Osteoblast (primary cell): Measurements from ENCODE around the gene REG3G. TPM values are rescaled to one million over a fixed set of nuclear protein-coding genes. Genes with fewer than 3 reads are reported as not detected.

Experiments used
- DNase-seq: peaks from one replicate; pipeline ENCODE4 v3.0.0; 2011; ENCODE audit warnings: low spot score, mixed read lengths; ENCODE audit not compliant: insufficient read length; ENCODE audit errors: missing footprints
- H2AFZ ChIP-seq: 2 replicates; pipeline ENCODE4 v1.6.0; 2011; ENCODE audit warnings: mild to moderate bottlenecking, low read length
- H3K27ac ChIP-seq: 2 replicates; pipeline ENCODE4 v1.5.1; 2011; ENCODE audit warnings: mild to moderate bottlenecking, low read depth, low read length, moderate library complexity
- H3K27me3 ChIP-seq: 2 replicates; pipeline ENCODE4 v1.6.0; 2012; ENCODE audit warnings: mild to moderate bottlenecking, control low read depth, inconsistent platforms, low read length, moderate library complexity; ENCODE audit not compliant: insufficient read depth
- H3K36me3 ChIP-seq: 2 replicates; pipeline ENCODE4 v1.5.1; 2011; ENCODE audit warnings: mild to moderate bottlenecking, low read length, control low read depth, moderate library complexity; ENCODE audit not compliant: insufficient read depth
- H3K4me1 ChIP-seq: 2 replicates; pipeline ENCODE4 v1.5.1; 2011; ENCODE audit warnings: mild to moderate bottlenecking, low read length, control low read depth, moderate library complexity; ENCODE audit not compliant: insufficient read depth
- H3K4me2 ChIP-seq: 2 replicates; pipeline ENCODE4 v1.6.0; 2011; ENCODE audit warnings: mild to moderate bottlenecking, low read length; ENCODE audit not compliant: insufficient read depth
- H3K4me3 ChIP-seq: fragments of 200-600 bp; sonication (generic); 3 replicates; pipeline ENCODE4 v1.5.1; 2012; ENCODE audit warnings: mild to moderate bottlenecking, low read length, inconsistent platforms; ENCODE audit not compliant: insufficient read depth
- H3K79me2 ChIP-seq: 2 replicates; pipeline ENCODE4 v1.6.0; 2012; ENCODE audit warnings: mild to moderate bottlenecking, low read length, control low read depth, inconsistent platforms; ENCODE audit not compliant: insufficient read depth
- H3K9me3 ChIP-seq: 2 replicates; pipeline ENCODE4 v1.5.1; 2011; ENCODE audit warnings: low read depth, low read length, control low read depth
- H4K20me1 ChIP-seq: 2 replicates; pipeline ENCODE4 v1.6.0; 2012; ENCODE audit warnings: mild to moderate bottlenecking, low read length, control low read depth; ENCODE audit not compliant: insufficient read depth
- total RNA-seq: library from RNA; depleted of rRNA; stranded (reverse); fragments of >200 nt; gene quantifications from 2 replicates; pipeline ENCODE4 v1.2.3, GENCODE V29; 2012
- TF ChIP-seq, protein P1 (sequence below): IDR thresholded peaks from 2 replicates; pipeline ENCODE4 v1.5.1; 2011; ENCODE audit warnings: mild to moderate bottlenecking, low read depth, low read length, moderate library complexity; ENCODE audit errors: extremely low read depth

Gene REG3G
- total RNA-seq, 1 donor: not detected

GRCh38 chr2:79001285-79001684 lies 24.2 kb upstream of the REG3G start:
- no peaks in the 10 kb centered on the region for H3K79me2 ChIP-seq
- no peaks in the 10 kb centered on the region for H3K27me3 ChIP-seq
- H4K20me1 ChIP-seq: no peaks in the 10 kb centered on the region
- TF ChIP-seq, protein P1, sequence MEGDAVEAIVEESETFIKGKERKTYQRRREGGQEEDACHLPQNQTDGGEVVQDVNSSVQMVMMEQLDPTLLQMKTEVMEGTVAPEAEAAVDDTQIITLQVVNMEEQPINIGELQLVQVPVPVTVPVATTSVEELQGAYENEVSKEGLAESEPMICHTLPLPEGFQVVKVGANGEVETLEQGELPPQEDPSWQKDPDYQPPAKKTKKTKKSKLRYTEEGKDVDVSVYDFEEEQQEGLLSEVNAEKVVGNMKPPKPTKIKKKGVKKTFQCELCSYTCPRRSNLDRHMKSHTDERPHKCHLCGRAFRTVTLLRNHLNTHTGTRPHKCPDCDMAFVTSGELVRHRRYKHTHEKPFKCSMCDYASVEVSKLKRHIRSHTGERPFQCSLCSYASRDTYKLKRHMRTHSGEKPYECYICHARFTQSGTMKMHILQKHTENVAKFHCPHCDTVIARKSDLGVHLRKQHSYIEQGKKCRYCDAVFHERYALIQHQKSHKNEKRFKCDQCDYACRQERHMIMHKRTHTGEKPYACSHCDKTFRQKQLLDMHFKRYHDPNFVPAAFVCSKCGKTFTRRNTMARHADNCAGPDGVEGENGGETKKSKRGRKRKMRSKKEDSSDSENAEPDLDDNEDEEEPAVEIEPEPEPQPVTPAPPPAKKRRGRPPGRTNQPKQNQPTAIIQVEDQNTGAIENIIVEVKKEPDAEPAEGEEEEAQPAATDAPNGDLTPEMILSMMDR: no peak
- no peak overlapping the region for H3K4me2 ChIP-seq
- H3K9me3 ChIP-seq: no peaks in the 10 kb centered on the region
- H3K27ac ChIP-seq: no peak overlapping the region
- no peak for DNase-seq
- no peaks in the 10 kb centered on the region for H3K36me3 ChIP-seq
- no peak overlapping the region for H2AFZ ChIP-seq
- no peaks in the 10 kb centered on the region for H3K4me1 ChIP-seq
- no peak overlapping the region for H3K4me3 ChIP-seq

GRCh38 chr2:79004680-79005079 lies 20.8 kb upstream of the REG3G start:
- TF ChIP-seq, protein P1: no peak
- H4K20me1 ChIP-seq: no peaks in the 10 kb centered on the region
- H3K9me3 ChIP-seq: no peaks in the 10 kb centered on the region
- H3K27me3 ChIP-seq: no peaks in the 10 kb centered on the region
- H3K4me2 ChIP-seq: no peak overlapping the region
- no peak overlapping the region for H2AFZ ChIP-seq
- DNase-seq: no peak
- no peaks in the 10 kb centered on the region for H3K79me2 ChIP-seq
- H3K36me3 ChIP-seq: no peaks in the 10 kb centered on the region
- no peaks in the 10 kb centered on the region for H3K4me1 ChIP-seq
- no peak overlapping the region for H3K4me3 ChIP-seq
- no peak overlapping the region for H3K27ac ChIP-seq

- DNase-seq: no peak
- TF ChIP-seq, protein P1: no peak
- Histone ChIP-seq H3K36me3 (no peaks in the 10 kb centered on the region), H3K27me3 (no peaks in the 10 kb centered on the region), H3K27ac (no peak overlapping the region), H2AFZ (no peak overlapping the region), H4K20me1 (no peaks in the 10 kb centered on the region), H3K4me1 (no peaks in the 10 kb centered on the region), H3K79me2 (no peaks in the 10 kb centered on the region), H3K4me2 (no peak overlapping the region), H3K9me3 (no peaks in the 10 kb centered on the region), H3K4me3 (no peak overlapping the region)
Measured at GRCh38 chr2:79005216-79005615, 20.3 kb upstream of the REG3G start.

- no peaks in the 10 kb centered on the region for H3K27me3 ChIP-seq
- no peak overlapping the region for H3K4me3 ChIP-seq
- no peak for DNase-seq
- H3K4me2 ChIP-seq: no peak overlapping the region
- H4K20me1 ChIP-seq: no peaks in the 10 kb centered on the region
- H2AFZ ChIP-seq: no peak overlapping the region
- H3K9me3 ChIP-seq: no peaks in the 10 kb centered on the region
- no peaks in the 10 kb centered on the region for H3K79me2 ChIP-seq
- TF ChIP-seq, protein P1: no peak
- no peaks in the 10 kb centered on the region for H3K4me1 ChIP-seq
- no peaks in the 10 kb centered on the region for H3K36me3 ChIP-seq
- H3K27ac ChIP-seq: no peak overlapping the region
Measured at GRCh38 chr2:79009388-79009787, 16.1 kb upstream of the REG3G start.
